ENCODE data around the gene UBL3.

- TF ChIP-seq EZH2 (IDR thresholded peaks at IDR 0.05): no peak
- no peak for TF ChIP-seq CTCF (IDR thresholded peaks at IDR 0.05)
Observed at GRCh38 chr13:29888306-29888705, 37.9 kb upstream of the UBL3 start.

Data from neural progenitor cell (in vitro differentiated cells).